Gastroesophageal sphincter (tissue), 4 donors: ENCODE results near the gene DMKN. TPM values are rescaled to one million over a fixed set of nuclear protein-coding genes. Genes with fewer than 3 reads are reported as not detected.
A peak's percentile ranks its signal among the peaks of the same experiment; 100 is the strongest.

Experiments used
- ATAC-seq: fragments of 150-250 bp; one replicate; pipeline ENCODE4 v1.9.1; 2016; ENCODE audit warnings: mild to moderate bottlenecking, moderate library complexity
- H3K27ac ChIP-seq, 4 donors: fragments of 200-600 bp; sonication (generic) in 3 of 4; 1 replicate in 3 of 4; 2 replicates in 1 of 4; pipeline ENCODE4 v1.5.1; 2016 to 2019
- H3K27me3 ChIP-seq: fragments of 200-600 bp; sonication (generic); one replicate; pipeline ENCODE4 v1.5.1; 2019
- H3K36me3 ChIP-seq, 2 donors: fragments of 200-600 bp; sonication (generic); one replicate each; pipeline ENCODE4 v1.5.1; 2019; ENCODE audit warnings: control low read depth in 1 of 2
- H3K4me1 ChIP-seq, 3 donors: fragments of 200-600 bp; sonication (generic); 1 replicate in 2 of 3; 2 replicates in 1 of 3; pipeline ENCODE4 v1.5.1; 2016 to 2019; ENCODE audit warnings: control low read depth in 2 of 3
- H3K4me3 ChIP-seq, 2 donors: fragments of 200-600 bp; sonication (generic); one replicate each; pipeline ENCODE4 v1.5.1; 2019; ENCODE audit warnings: mild to moderate bottlenecking in 1 of 2, moderate library complexity in 1 of 2
- H3K9me3 ChIP-seq, 3 donors: fragments of 200-600 bp; sonication (generic); one replicate each; pipeline ENCODE4 v1.5.1; 2017 to 2019; ENCODE audit warnings: control low read depth in 2 of 3
- EP300 ChIP-seq: sonication (generic); formaldehyde crosslinking; IDR thresholded peaks from one replicate; pipeline ENCODE4 v1.6.1; 2017; ENCODE audit warnings: antibody characterized with exemption, mild to moderate bottlenecking
- POLR2A ChIP-seq, 2 donors: fragments of 450-650 bp; IDR thresholded peaks; one replicate each; pipeline ENCODE4 v1.6.1; 2017; ENCODE audit warnings: antibody characterized with exemption in 2 of 2, mild to moderate bottlenecking in 2 of 2, moderate library complexity in 1 of 2
- POLR2AphosphoS5 ChIP-seq: sonication (generic); formaldehyde crosslinking; IDR thresholded peaks from one replicate; pipeline ENCODE4 v1.6.1; 2017; ENCODE audit warnings: antibody characterized with exemption
- WGBS, 2 donors: methylation state at CpG; one replicate each; pipeline ENCODE4 v1.1.5; 2018; ENCODE audit warnings: low coverage in 1 of 2; 5-methylcytosine and 5-hydroxymethylcytosine counted together
- total RNA-seq, 4 donors: library from RNA; depleted of rRNA; stranded (reverse); fragments of >200 nt; gene quantifications; one replicate each; pipeline ENCODE4 v1.1.0, GENCODE V29; 2016
- TF ChIP-seq, protein P1 (sequence below), 4 experiments: fragments of 200-600 bp in 2 of 4; fragments of 450-650 bp in 2 of 4; sonication (generic) in 1 of 4; IDR thresholded peaks; one replicate each; pipeline ENCODE4 v1.5.1; 2017 to 2019; ENCODE audit warnings: antibody characterized with exemption in 4 of 4, mild to moderate bottlenecking in 2 of 4, moderate library complexity in 2 of 4

The DMKN gene
- total RNA-seq, 4 donors from 2014 or later: 5.6 to 20.0 (median 9.0) TPM

DNA sequence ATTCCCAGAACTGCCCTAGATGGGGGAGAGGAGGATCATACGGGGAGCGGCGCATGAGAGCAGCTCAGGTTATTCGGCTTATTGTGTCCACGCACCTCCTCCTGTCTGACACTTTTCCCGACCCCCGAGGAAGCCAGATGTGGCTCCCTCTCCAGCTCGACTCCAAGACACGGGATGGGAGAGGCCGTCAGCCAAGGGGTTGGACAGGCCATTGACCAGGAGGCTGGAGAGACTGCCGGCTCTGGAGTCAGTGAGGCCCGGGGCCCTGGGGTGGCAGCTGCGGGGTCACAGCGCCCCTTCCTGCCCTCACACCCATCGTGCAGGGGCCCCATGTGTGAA is 2.9 kb downstream of the DMKN start:
- no peak overlapping the region for H3K4me3 ChIP-seq
- 12% methylated on average over 9 of the region's 15 CpGs; no CpG with 5 or more reads in 1 of the 2 donors for WGBS, 2 donors
- peaks cover 85% of the 10 kb centered on the region for H3K27me3 ChIP-seq
- no peak for ATAC-seq
- H3K4me1 ChIP-seq: peaks cover 0 to 15% (median 0%) of the 10 kb centered on the region in 3 donors
- TF ChIP-seq EP300 (no peak), POLR2A (IDR thresholded peaks at IDR 0.05) (no peak), POLR2AphosphoS5 (no peak)
- TF ChIP-seq, protein P1, sequence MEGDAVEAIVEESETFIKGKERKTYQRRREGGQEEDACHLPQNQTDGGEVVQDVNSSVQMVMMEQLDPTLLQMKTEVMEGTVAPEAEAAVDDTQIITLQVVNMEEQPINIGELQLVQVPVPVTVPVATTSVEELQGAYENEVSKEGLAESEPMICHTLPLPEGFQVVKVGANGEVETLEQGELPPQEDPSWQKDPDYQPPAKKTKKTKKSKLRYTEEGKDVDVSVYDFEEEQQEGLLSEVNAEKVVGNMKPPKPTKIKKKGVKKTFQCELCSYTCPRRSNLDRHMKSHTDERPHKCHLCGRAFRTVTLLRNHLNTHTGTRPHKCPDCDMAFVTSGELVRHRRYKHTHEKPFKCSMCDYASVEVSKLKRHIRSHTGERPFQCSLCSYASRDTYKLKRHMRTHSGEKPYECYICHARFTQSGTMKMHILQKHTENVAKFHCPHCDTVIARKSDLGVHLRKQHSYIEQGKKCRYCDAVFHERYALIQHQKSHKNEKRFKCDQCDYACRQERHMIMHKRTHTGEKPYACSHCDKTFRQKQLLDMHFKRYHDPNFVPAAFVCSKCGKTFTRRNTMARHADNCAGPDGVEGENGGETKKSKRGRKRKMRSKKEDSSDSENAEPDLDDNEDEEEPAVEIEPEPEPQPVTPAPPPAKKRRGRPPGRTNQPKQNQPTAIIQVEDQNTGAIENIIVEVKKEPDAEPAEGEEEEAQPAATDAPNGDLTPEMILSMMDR (IDR thresholded peaks at IDR 0.05): peak in 1 of 4 experiments; percentile 4
- no peak overlapping the region for H3K27ac ChIP-seq
- H3K36me3 ChIP-seq: no peaks in the 10 kb centered on the region
- H3K9me3 ChIP-seq: no peaks in the 10 kb centered on the region

DNA sequence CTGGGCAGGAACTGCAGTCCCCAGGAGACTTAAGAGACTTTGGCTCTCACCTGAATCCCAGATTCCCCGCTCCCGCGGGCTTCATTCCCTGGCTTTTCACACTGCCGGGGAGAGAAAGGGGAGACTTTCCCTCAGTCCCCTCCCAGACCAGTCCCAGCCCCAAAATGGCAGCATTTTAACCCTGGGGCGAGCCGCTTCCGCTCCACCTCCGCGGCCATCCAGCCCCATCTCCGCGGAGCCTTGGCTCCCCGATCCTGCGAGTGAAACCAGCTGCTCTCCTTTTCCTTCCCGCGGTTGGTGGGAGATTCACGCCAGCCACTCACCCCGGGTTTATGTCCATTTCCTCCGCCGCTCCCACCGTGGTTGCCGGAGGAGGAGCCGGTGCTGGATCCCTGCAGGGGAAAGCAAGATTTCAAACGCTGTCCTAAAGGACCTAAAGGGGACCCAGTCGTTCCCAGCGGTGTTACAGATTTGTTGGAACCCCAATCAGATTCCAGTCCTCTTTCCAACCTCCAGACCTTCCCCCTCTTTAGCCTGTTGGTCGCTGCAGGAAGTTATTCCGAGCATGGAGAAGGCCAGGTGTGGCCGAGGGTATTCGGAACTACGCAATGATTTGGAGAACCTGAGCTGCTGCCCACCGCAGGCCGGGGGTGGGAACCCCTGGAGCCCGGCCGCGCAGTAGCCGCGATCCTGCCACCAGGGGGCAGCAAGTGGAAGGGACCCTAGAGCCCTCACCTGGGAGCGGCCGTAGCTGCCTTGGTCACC is 3.4 kb downstream of the DMKN start:
- Histone ChIP-seq H3K9me3 (no peaks in the 10 kb centered on the region), H3K27ac (peak overlapping the region in 2 of 4 donors; percentile 31 to 49), H3K4me3 (peak overlapping the region in 1 of 2 donors; percentile 46), H3K27me3 (peaks cover 79% of the 10 kb centered on the region), H3K36me3 (no peaks in the 10 kb centered on the region), H3K4me1 (peaks cover 0 to 15% (median 0%) of the 10 kb centered on the region in 3 donors)
- no peak for TF ChIP-seq POLR2AphosphoS5
- TF ChIP-seq POLR2A (IDR thresholded peaks at IDR 0.05): no peak
- TF ChIP-seq, protein P1 (IDR thresholded peaks at IDR 0.05): peak in 3 of 4 experiments; percentile 80 to 95 (median 82)
- ATAC-seq: peak; percentile 79
- WGBS, 2 donors: 0% methylated on average over 1 to 14 of the region's 39 CpGs

DNA sequence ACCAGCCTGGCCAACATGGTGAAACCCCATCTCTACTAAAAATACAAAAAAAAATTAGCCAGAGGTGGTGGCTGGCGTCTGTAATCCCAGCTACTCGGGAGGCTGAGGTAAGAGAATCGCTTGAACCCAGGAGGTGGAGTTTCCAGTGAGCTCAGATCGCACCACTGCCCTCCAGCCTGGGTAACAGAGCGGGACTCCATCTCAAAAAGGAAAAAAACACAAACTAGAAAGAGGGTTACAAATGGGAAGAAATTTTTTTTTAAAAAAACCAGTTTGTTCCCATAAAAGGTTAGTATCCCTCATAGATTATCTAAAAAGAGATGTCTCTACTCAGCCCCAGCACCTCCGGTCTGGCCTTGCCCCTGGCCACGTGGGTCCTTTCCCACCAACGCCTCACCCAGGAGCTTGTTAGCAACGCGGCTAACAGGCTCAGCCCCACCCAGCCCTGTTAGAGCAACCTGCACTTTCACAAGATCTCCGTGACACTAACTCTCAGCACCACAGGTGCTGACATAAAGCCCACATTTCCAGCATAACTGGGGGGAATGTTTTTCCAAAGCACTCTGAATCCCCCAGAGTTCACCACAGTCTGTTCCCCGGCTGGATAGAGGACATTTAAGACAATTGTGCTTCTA is 4.3 kb downstream of the DMKN start:
- peaks cover 70% of the 10 kb centered on the region for H3K27me3 ChIP-seq
- H3K9me3 ChIP-seq: no peaks in the 10 kb centered on the region
- WGBS, 2 donors: 12 to 29% methylated on average over 6 to 12 of the region's 12 CpGs
- H3K36me3 ChIP-seq: no peaks in the 10 kb centered on the region
- no peak for TF ChIP-seq EP300
- TF ChIP-seq, protein P1 (IDR thresholded peaks at IDR 0.05): no peak
- no peak for TF ChIP-seq POLR2AphosphoS5
- TF ChIP-seq POLR2A (IDR thresholded peaks at IDR 0.05): no peak
- H3K4me3 ChIP-seq: no peak overlapping the region
- H3K4me1 ChIP-seq: peaks cover 0 to 15% (median 0%) of the 10 kb centered on the region in 3 donors
- peak overlapping the region in 1 of 4 donors; percentile 31 for H3K27ac ChIP-seq
- ATAC-seq: no peak

DNA sequence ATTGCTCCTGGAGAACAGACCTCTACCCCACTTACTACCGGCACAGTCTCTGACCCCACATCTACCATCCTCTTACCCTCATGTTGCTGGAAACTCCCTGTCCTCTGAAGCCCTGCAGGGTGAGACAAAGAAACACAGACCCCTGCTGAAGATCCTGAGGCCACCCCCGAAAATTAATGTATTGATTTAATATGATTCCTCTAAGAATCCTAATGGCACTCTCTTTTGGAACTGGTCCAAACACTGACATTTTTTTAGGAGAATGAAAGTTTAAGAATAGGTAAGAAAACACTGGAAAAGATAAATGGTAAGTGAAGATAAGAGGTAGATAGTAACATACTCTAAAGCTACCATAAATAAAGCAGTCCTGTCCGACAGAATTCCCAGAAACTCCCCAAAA is 5.3 kb downstream of the DMKN start:
- peaks cover 60% of the 10 kb centered on the region for H3K27me3 ChIP-seq
- H3K4me1 ChIP-seq: peaks cover 0 to 15% (median 0%) of the 10 kb centered on the region in 3 donors
- H3K9me3 ChIP-seq: no peaks in the 10 kb centered on the region
- no peak for TF ChIP-seq POLR2A (IDR thresholded peaks at IDR 0.05)
- no peak for TF ChIP-seq EP300
- TF ChIP-seq, protein P1 (IDR thresholded peaks at IDR 0.05): no peak
- TF ChIP-seq POLR2AphosphoS5: no peak
- H3K27ac ChIP-seq: no peak overlapping the region
- ATAC-seq: no peak
- H3K4me3 ChIP-seq: no peak overlapping the region
- H3K36me3 ChIP-seq: no peaks in the 10 kb centered on the region
- WGBS, 2 donors: 81 to 86% methylated on average over 1 to 3 of the region's 3 CpGs
